ENCODE data around the gene PDLIM5. TPM values are rescaled to one million over a fixed set of nuclear protein-coding genes. Genes with fewer than 3 reads are reported as not detected.

PDLIM5 gene
- total and polyA plus RNA-seq, 2 of the 8 experiments (the other 6 are each of a cell fraction or from before 2014, with no cell fraction given) = 37.3 to 62.1 TPM

DNA sequence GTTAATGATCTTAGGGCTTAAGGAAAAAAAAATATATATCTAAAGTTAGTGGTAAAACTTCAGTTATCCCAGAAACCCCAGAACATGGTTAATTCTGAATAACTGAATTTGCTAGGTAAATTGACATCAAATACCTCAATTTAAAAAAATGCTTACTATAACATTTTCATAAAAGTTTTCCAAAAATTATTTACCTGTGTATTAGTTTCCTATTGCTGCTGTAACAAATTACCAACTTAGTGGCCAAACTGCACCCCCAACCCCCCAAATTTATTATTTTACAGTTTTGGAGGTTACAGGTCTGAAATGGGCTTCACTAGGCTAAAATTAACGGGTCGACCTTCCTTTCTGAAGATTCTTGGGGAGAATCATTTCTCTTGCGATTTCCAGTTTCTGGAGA, 95.2 kb downstream of the PDLIM5 start (continued):
- TF ChIP-seq, protein P1, sequence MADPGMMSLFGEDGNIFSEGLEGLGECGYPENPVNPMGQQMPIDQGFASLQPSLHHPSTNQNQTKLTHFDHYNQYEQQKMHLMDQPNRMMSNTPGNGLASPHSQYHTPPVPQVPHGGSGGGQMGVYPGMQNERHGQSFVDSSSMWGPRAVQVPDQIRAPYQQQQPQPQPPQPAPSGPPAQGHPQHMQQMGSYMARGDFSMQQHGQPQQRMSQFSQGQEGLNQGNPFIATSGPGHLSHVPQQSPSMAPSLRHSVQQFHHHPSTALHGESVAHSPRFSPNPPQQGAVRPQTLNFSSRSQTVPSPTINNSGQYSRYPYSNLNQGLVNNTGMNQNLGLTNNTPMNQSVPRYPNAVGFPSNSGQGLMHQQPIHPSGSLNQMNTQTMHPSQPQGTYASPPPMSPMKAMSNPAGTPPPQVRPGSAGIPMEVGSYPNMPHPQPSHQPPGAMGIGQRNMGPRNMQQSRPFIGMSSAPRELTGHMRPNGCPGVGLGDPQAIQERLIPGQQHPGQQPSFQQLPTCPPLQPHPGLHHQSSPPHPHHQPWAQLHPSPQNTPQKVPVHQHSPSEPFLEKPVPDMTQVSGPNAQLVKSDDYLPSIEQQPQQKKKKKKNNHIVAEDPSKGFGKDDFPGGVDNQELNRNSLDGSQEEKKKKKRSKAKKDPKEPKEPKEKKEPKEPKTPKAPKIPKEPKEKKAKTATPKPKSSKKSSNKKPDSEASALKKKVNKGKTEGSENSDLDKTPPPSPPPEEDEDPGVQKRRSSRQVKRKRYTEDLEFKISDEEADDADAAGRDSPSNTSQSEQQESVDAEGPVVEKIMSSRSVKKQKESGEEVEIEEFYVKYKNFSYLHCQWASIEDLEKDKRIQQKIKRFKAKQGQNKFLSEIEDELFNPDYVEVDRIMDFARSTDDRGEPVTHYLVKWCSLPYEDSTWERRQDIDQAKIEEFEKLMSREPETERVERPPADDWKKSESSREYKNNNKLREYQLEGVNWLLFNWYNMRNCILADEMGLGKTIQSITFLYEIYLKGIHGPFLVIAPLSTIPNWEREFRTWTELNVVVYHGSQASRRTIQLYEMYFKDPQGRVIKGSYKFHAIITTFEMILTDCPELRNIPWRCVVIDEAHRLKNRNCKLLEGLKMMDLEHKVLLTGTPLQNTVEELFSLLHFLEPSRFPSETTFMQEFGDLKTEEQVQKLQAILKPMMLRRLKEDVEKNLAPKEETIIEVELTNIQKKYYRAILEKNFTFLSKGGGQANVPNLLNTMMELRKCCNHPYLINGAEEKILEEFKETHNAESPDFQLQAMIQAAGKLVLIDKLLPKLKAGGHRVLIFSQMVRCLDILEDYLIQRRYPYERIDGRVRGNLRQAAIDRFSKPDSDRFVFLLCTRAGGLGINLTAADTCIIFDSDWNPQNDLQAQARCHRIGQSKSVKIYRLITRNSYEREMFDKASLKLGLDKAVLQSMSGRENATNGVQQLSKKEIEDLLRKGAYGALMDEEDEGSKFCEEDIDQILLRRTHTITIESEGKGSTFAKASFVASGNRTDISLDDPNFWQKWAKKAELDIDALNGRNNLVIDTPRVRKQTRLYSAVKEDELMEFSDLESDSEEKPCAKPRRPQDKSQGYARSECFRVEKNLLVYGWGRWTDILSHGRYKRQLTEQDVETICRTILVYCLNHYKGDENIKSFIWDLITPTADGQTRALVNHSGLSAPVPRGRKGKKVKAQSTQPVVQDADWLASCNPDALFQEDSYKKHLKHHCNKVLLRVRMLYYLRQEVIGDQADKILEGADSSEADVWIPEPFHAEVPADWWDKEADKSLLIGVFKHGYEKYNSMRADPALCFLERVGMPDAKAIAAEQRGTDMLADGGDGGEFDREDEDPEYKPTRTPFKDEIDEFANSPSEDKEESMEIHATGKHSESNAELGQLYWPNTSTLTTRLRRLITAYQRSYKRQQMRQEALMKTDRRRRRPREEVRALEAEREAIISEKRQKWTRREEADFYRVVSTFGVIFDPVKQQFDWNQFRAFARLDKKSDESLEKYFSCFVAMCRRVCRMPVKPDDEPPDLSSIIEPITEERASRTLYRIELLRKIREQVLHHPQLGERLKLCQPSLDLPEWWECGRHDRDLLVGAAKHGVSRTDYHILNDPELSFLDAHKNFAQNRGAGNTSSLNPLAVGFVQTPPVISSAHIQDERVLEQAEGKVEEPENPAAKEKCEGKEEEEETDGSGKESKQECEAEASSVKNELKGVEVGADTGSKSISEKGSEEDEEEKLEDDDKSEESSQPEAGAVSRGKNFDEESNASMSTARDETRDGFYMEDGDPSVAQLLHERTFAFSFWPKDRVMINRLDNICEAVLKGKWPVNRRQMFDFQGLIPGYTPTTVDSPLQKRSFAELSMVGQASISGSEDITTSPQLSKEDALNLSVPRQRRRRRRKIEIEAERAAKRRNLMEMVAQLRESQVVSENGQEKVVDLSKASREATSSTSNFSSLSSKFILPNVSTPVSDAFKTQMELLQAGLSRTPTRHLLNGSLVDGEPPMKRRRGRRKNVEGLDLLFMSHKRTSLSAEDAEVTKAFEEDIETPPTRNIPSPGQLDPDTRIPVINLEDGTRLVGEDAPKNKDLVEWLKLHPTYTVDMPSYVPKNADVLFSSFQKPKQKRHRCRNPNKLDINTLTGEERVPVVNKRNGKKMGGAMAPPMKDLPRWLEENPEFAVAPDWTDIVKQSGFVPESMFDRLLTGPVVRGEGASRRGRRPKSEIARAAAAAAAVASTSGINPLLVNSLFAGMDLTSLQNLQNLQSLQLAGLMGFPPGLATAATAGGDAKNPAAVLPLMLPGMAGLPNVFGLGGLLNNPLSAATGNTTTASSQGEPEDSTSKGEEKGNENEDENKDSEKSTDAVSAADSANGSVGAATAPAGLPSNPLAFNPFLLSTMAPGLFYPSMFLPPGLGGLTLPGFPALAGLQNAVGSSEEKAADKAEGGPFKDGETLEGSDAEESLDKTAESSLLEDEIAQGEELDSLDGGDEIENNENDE (IDR thresholded peaks at IDR 0.05; ENCODE audit: insufficient replicate concordance, low read length) = no peak
- no peak for TF ChIP-seq SIX5 (IDR thresholded peaks at IDR 0.05; ENCODE audit: low read depth, low read length)

Measured in H1 (cell line).